Coronary artery (tissue), 2 donors: ENCODE results near the gene BCOR.

Experiments used
- DNase-seq: peaks from one replicate; pipeline ENCODE4 v3.0.0-alpha.2; 2017; ENCODE audit warnings: low spot score
- H3K27ac ChIP-seq, 2 donors: fragments of 200-600 bp; sonication (generic); one replicate each; pipeline ENCODE4 v1.5.1; 2016 to 2019
- H3K4me3 ChIP-seq: fragments of 200-600 bp; sonication (generic); 2 replicates; pipeline ENCODE4 v1.5.1; 2016; ENCODE audit warnings: mild to moderate bottlenecking, moderate library complexity
- CTCF ChIP-seq: fragments of 200-600 bp; sonication (generic); IDR thresholded peaks from one replicate; pipeline ENCODE4 v1.5.1; 2019; ENCODE audit warnings: antibody characterized with exemption

Gene BCOR

DNA sequence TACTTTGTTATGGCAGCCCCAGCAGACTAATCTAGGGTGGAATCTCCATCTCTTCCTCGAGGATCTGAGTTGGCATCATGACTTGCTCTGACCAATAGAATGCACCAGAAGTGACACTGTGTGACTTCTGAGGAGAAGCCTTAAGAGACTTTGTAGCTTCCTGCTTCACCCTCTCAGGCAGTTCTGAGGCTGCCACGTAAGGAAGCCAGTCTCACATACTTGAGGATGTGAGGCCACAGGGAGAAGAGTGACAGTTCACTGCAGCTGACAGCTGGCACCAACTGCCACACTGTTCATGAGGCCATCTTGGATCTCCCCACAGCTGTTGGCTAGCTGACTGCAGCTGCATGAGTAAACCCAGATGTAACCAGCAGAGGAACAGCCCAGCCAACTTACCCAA, 29.3 kb upstream of the BCOR start:
- DNase-seq = no peak
- H3K27ac ChIP-seq = no peak overlapping the region
- no peak overlapping the region for H3K4me3 ChIP-seq
- TF ChIP-seq CTCF = no peak

GRCh38 chrX:40122487-40122886, 24.7 kb upstream of the BCOR start:
- TF ChIP-seq CTCF = no peak
- DNase-seq = no peak
- Histone ChIP-seq H3K27ac (no peak overlapping the region), H3K4me3 (no peak overlapping the region)

DNA sequence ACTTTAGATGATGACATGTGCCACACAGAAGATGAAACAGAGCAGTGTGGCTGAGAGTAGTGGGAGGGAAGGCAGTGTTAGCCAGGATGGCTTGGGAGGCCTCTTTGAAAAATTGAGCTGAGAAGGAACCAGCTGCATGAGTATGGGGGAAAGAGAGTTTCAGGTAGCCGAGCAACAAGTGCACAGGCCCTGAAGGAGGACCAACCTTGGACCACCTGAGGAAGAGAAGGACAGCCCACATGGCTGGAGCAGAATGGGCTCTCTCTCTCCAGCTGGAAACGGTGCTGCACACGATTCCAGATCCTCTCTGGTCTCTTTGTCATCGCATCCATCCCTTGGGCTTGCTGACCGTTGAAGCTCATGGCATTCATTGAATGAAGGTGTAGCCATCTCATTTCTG, 23.9 kb upstream of the BCOR start:
- no peak for DNase-seq
- TF ChIP-seq CTCF = no peak
- no peak overlapping the region for H3K4me3 ChIP-seq
- H3K27ac ChIP-seq = no peak overlapping the region

DNA sequence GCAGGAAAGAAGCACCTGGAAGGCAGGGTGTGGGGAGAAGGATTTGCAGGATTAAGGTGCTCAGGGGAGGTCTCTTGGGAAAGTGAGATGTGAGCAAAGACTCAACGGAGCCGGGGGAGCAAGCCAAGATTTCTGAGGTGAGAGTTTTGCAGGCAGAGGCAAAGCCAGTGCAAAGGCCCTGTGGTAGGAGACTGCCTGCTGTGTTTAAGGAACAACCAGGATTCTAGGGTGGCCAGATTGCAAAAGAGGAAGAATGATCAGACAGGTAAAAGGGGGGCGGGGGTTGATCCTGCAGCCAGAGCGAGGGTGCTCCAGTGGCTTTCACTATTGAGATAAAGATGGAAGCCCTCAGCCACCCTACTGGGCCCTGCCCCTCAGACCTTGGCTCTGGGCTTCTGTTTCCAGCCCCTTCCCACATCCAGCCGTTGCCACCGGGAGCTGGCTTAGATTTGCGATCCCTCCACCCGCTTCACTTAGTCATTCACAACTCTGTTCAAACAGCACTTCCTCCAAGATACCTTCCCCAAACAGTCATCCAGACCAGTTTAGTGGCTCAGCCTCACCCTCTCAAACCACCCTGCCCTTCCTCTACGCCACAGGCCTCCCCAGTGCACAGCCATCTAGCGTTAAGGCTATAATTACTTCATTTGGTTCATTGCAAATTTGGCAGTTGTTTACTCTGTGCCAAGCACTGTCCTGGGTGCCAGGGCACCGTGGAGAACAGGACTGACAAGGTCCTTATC, 23.3 kb upstream of the BCOR start:
- H3K4me3 ChIP-seq = no peak overlapping the region
- H3K27ac ChIP-seq = no peak overlapping the region
- TF ChIP-seq CTCF = no peak
- DNase-seq = no peak

DNA sequence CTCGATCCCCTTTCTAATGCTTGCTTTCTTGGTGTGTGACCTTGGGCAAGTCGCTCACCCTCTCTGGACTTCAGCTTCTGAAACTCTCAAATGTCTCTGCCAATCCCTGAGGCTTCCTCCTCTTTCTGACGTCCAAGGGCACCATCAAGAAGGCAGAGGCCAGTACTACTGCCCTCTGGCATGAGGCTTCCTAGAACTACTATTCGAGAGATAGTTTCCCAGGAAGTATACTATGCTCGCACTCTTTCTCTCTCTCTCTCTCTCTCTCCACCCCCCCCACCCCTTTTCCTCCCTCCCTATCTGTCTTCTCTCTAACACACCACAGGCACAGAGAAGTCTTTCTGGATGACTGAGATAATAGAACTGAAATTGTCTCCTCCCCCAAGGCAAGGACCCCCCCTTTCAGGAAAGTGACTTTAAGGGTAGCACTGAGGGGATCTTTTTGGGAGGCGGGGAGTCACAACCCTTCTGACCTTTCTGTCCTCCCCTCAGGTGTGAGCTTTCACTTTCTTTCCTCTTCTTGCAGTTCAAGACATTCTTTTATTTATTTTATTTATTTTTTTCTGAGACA, 20.0 kb upstream of the BCOR start:
- Histone ChIP-seq H3K27ac (no peak overlapping the region), H3K4me3 (no peak overlapping the region)
- DNase-seq = no peak
- TF ChIP-seq CTCF = no peak

GRCh38 chrX:40116925-40117324, 19.2 kb upstream of the BCOR start:
- no peak for TF ChIP-seq CTCF
- DNase-seq = no peak
- Histone ChIP-seq H3K27ac (no peak overlapping the region), H3K4me3 (no peak overlapping the region)

GRCh38 chrX:40112996-40113395, 15.2 kb upstream of the BCOR start:
- TF ChIP-seq CTCF = no peak
- H3K27ac ChIP-seq = no peak overlapping the region

More at GRCh38 chrX:40112996-40113395, 15.2 kb upstream of the BCOR start:
- no peak for DNase-seq
- H3K4me3 ChIP-seq = no peak overlapping the region
